CD4-positive, alpha-beta T cell treated with Interleukin-1 beta for 1 hour (primary cell): ENCODE measurements around the gene SLC40A1.

Experiments
- DNase-seq, 2 donors: peaks; one replicate each; pipeline ENCODE4 v3.0.0-alpha.2; 2020 to 2022

Gene SLC40A1

GRCh38 chr2:189561371-189562038, 19.1 kb downstream of the SLC40A1 start:
- DNase-seq: no peak

DNA sequence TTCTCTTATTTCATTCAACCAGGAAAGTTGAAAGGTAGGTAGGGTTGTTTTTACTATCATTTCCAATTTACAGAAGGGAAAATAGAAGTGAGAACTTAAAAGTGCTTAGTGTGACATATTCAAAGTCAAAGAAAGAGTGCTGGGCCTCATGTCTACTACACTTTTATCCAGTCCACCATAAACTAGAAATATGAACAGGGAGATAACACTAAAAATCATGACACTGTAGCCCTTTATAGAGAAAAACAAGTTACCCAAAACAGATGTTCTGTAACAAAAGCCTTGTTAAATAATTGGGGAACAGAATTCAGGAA, 20.4 kb downstream of the SLC40A1 start:
- no peak for DNase-seq

- no peak for DNase-seq
Observed at GRCh38 chr2:189559579-189560272, 20.9 kb downstream of the SLC40A1 start.

- no peak for DNase-seq
Observed at GRCh38 chr2:189558516-189559272, 21.9 kb downstream of the SLC40A1 start.

- DNase-seq: no peak
Observed at GRCh38 chr2:189557373-189557772, 23.2 kb downstream of the SLC40A1 start.

- no peak for DNase-seq
Observed at GRCh38 chr2:189556526-189556925, 24.1 kb downstream of the SLC40A1 start.

- no peak for DNase-seq
Observed at GRCh38 chr2:189555232-189555631, 25.4 kb downstream of the SLC40A1 start.

DNA sequence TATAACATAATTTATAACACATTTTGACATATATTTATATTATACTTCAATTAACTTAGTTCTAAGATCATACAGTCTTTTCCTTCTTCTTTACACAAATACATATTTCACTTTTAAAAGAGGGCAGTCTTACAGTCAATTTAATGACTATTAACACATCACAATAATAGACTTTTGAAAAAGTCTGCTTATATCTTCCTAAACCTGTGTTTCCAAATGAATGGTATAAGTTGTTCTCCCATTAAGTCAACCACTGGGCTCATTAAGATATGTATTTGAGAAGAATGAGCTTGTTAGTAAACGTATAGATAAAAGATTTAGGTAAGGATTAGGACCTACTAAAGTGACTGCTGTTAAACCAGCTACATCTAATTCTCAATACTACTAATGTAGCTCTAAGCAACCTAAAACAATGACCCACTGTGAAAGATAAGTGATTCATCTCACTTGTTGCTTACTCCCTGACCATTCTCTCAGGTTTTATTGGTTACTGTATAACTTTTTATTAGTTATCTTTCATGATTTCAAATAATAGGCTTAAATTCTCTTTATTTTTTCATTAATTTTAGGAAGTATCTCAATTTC, 27.0 kb downstream of the SLC40A1 start:
- DNase-seq: no peak

DNA sequence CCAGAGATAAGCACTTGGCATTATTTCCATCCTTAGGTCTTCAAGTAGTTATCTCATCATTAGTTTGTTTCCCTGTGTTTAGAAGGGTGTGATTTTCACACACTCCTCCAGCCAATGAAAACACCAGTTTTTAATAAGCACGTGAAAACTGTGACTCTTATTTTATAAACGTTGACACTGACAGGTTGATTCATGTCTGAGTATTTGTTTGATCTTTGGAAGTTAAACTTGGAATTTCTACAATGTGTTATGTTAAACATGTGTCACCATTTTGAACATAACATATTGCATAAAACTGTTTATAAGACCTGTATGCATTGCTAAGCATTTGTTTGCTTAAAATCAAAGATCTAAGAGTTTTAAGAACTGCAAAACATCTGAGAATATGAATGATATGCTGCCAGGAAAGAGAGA, 27.6 kb downstream of the SLC40A1 start:
- DNase-seq: no peak

DNA sequence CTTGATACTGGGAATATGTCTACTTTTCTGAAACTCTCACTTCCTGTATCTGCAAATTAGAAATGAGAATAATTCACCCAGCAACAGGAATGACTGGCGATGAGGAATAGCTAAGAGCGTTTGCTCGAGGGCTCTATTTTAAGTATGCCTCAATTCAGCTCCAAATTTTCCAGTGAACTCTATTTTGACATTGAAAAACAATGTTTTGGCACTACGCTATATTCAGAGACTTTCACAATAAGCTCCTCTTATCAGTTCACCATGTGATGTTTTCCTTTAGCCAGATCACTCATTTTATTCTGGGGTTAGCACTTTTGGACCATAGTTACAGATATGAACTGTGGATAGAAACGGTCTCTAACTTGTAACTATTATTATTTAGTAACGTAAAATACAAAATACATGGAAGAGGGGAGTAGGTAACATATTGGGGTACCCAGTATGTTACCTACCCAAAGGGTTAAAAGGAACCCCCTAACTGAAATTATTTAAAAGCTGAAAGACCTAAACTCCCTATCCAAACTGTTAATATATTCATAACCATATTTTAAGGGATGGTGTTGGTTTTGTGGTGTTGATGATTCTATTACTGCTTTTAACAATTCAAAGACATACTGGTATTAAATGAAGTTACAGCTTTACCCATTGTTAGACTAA, 28.1 kb downstream of the SLC40A1 start:
- DNase-seq: no peak

- no peak for DNase-seq
Observed at GRCh38 chr2:189551808-189552207, 28.8 kb downstream of the SLC40A1 start.

GRCh38 chr2:189549449-189549832, 31.1 kb downstream of the SLC40A1 start:
- no peak for DNase-seq

DNA sequence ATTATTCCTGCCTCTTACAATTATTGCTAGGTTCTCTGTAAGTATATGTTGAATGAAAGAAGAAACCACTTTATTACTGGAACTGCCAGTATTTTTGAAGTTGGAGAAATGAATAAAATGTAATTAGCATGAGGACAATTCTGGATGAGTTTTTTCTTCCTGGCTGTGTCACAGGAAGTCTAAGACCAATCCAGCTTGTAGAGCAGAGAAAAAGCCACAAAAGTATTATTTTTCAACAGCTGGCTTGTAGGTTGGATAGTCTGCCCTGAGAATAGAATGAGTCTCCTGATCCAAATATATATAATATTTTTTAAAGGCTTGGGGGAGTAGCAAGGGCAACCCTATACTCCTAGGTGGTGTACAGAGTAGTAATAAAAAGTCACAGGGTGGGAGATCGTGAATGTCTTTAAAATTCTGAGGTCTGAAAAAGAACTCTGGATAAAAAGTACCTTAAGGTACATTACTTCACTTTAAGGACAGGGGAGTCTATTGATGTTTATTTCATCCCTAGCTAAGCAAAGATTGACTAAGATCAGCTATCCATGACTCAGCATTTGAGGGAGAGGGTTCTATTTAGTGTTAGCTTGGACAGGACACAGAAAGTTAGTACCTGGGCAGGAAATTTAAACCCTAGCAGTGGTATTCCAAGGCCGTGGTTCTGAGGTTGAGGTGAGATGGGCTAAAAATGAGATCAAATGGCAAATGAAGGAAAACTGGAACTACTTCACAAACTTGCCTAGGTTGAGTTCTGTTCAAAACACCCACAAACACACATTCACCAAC, 31.7 kb downstream of the SLC40A1 start:
- DNase-seq: no peak

- DNase-seq: no peak
Observed at GRCh38 chr2:189545418-189545817, 35.2 kb downstream of the SLC40A1 start.

- no peak for DNase-seq
Observed at GRCh38 chr2:189544318-189545042, 36.1 kb downstream of the SLC40A1 start.

- DNase-seq: no peak
Observed at GRCh38 chr2:189543367-189543766, 37.2 kb downstream of the SLC40A1 start.

GRCh38 chr2:189542145-189542882, 38.3 kb downstream of the SLC40A1 start:
- no peak for DNase-seq

DNA sequence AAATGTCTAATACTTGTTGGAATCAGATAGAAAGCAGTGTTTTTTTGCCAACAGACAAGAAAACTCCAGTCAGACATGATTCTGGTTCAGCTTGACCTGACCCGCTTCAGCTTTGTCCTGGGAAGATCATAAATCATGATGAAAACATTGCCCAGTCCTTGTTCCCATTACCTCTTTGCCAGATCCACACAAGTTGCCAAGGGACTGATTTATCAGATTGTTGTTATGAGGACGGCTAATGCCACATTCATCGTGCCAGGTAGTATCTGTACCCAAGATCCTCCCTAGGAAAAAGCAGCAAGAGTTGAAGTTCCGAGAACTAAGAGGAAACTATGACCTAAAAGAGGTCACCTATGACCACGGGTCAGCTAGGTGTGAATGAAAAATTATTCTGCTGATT, 39.0 kb downstream of the SLC40A1 start:
- no peak for DNase-seq

- DNase-seq: no peak
Observed at GRCh38 chr2:189540551-189540950, 40.0 kb downstream of the SLC40A1 start.

- DNase-seq: no peak
Observed at GRCh38 chr2:189538402-189538801, 42.2 kb downstream of the SLC40A1 start.

- DNase-seq: no peak
Observed at GRCh38 chr2:189536830-189537229, 43.8 kb downstream of the SLC40A1 start.
